KG1 (cell line): ENCODE measurements around the gene FAM180A.
"Not testable (repeated sequence)": the region's sequence is repeated elsewhere in the genome, so short reads cannot be mapped to it uniquely, and the experiment has no call there.

ENCODE experiments used
- DNase-seq: peaks from one replicate; lab custom pipeline; 2025; lab: John Stamatoyannopoulos, UW

The FAM180A gene

DNA sequence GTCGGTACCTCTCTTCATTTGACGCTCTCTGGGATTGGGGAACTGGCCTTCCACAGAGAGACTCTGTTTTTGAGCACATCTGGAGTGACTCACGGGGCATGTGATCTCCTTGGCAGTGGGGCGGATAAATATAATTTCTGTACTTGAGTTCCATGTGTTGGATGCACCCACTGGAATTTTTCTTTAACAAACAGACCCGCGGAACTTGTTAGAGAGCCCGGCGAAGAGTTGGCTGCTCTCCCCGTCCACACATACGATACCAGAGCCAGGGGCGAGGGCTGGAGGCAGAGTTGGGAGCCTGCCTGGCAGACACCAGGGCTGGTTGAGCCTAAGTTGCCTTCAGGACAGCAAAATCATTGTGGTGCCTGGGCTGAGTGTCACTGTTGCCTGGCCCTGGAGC is at the start of gene FAM180A:
TSS of gene FAM180A (minus strand) at position 44 of the 400 bp plus-strand sequence. CDS start 233 bp downstream, outside the sequence.
- no peak for DNase-seq

DNA sequence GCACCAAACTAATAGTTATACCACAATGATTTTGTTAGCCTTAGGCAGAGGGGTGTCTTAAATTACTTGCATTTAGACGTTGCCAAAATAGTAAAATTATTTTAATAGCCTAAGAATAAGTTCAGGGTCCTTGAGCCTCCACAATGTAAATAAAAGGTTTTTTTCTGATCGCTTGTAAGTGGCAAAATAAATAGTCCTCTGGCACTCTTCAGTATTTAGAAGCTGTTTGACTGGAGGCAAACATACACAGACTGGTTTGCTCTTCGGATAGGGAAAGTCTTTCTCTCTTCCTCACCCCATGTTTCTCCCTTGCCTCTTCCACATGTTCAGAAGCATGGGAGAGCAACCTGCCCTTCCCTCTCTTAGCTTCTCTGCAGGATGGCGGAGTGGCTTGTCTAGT is 49.5 kb upstream of the FAM180A start:
- no peak for DNase-seq

DNA sequence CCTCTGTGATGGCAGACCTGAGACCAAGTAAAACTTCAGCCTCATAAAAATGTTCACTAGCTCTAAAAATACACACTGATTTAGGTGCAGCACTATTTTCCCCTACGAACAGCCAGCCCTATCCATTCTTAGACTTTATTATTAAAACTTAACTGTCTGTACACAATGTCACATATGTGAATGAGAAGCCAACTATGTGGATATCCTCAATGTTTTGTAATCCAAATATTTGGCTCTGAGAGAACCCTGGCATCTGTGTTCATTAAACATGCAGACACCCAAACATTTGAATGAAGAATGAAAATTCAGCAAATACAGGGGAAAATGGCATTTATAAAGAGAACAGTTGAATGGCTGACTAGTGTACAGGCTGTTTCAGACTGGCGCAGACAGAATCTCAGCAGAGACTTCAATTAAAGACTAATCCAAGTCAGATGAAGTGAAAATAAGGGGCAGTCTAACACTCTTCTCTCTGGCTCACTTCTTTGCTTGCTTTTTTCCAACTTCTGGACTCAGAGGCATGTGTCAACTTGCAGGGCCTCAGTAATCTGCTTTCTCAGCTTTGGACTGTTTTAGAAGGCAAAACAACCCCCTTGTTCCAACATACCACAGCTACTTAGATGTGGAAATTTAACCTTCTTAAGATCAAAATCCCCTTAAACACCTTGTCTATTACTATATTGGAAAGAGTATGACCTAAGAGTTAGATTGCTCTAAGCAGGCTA is 47.4 kb upstream of the FAM180A start:
- no peak for DNase-seq

DNA sequence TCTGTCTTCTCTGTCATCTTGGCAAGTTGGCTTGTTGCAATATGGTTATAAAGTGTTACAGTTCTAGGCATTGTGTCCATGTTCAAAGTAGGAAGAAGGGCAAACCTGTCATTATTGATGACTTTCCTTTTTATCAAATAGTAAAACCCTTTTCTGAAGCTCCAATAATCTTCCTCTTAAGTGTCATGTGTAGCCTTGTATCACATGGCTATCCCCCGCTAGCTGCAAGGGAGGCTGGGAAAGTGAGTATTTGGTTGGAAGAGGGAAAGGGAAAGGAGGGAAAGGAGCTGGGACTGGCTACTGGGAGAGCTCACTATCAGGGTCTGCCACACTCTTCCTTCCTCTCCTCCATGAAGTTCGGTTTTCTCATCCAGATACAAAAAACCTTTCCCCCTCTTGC is 45.2 kb upstream of the FAM180A start:
- DNase-seq, result no peak

DNA sequence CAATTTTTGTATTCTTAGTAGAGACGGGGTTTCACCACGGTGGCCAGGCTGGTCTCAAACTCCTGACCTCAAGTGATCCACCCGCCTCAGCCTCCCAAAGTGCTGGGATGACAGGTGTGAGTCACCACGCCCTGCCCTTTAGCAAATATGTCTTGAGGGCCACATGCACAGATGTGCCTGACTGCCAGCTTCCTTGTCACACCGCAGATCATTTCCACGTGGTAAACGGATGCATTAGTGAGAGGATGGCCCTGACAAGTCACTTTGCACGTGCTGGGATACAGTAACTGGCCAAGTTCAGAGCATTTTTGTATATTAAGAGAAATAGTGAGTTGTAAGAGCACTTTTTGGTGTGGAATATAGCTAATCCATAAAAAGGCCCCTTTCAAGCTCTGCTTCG is 44.3 kb upstream of the FAM180A start:
- no peak for DNase-seq

DNA sequence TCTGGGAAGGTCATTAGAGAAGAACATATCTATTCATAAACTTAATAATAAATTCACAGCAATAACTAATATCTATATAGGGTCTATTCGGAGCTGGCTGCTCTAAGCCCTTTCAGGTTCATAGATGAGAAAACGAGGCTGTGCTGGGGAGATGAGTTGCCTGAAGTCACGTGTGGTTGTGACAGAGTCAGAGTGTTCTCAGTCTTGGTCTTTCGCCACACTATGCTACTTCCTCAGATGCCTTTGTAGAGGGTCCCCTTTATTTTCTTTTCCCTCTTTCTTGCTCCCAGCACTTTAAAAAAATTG is 43.7 kb upstream of the FAM180A start:
- no peak for DNase-seq

DNA sequence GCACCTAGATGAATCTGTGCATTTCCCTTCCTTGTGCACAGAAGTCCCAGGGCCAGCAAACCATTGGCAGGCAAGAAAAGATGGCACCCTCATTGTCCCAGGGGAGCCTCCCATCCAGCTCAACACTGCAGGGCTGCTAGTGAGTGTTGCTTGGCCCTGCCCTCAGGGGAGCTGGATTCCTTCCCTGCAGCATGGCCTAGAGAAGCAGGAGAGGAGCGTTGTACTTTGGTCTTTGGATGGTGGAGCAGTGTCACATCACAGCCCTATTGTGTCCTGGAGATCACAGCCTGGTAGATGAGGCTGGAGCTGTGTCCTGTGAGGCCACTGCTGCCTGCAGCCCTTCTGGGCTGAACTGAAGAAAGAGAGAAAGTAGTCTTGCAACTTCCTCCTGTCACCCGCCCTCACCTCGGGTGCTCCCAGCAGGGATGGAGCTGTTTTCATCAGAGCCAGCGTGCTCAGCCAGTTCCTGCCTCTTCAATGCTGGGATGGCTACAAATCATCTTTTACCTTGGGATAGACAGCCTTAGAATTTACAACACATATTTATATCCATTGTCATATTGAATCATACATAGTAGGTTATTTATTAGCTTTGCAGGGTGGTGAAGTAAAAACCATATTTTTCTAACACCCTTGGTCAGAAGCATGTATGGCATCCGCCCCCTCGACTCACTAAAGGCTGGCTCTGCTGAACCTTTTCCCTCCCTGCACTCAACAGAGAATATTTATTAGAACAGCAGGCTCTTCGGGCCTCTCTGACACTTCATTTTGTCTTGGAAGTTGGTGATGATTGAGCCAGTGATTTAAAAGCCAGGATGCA is 43.1 kb upstream of the FAM180A start:
- DNase-seq, result no peak

DNA sequence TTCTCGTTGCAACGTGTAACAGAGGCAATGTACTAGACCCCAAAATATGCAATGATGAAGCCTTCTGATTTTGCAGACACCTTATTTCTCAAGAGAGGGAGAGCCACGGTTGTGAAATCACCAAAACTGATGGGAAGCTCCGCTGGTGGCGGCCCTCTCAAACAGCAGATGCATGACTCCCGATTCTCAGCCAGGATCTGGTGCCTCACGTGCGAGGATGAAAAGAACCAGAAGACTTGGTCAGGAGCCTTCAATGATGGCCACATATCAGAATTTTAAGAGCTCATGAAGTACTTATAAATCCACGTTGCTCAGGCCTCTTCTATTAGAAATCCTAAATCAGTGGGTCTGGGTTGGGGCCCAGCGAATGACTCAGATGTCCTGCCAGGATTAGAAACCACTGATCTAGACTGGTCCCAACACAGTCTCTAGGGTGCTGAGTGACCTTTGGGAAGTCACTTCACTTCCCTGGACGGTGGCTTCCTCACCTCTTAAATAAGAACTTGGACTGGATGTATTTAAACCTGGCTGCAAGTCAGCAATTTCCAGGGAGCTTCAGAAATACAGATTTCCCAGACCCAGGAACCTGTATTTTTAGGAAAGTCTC is 41.9 kb upstream of the FAM180A start:
- no peak for DNase-seq

DNA sequence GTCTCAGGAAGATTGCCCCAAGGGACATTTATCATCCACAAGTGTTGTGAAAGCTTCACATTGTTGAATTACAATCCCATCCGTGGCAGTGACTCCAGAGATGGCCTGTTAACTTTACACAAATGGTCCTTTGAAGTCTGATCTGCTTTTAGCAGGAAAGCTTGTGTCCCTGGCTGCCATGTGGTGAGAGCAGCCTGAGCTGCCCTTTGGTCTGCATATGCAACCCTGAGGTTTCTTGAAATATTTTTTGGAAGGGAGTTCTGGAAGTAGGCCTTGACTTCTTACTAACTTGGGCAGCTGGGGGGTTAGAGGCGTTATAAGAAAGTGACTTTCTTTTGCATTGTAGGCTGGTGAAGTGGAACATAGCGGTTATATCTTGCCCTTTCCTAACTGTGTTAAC is 41.3 kb upstream of the FAM180A start:
- no peak for DNase-seq

DNA sequence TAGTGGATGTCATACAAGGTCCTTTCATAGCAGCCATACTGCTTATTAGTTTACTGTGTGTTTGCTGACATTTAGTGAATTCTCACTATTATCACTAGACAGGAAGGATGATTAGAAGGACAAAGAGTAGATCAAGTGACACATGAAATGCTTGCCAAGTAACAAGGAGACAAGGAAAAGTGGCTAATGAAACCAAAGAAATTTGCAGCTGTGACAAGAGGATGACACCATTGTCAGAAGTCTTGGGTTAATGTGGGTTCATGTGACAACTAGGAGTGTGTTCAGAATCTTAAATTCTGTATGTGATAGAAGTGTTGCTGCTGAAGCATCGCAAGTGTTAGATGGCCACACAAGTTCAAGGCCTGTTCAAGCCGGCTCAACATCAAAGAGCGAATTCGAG is 40.8 kb upstream of the FAM180A start:
- DNase-seq, result no peak

DNA sequence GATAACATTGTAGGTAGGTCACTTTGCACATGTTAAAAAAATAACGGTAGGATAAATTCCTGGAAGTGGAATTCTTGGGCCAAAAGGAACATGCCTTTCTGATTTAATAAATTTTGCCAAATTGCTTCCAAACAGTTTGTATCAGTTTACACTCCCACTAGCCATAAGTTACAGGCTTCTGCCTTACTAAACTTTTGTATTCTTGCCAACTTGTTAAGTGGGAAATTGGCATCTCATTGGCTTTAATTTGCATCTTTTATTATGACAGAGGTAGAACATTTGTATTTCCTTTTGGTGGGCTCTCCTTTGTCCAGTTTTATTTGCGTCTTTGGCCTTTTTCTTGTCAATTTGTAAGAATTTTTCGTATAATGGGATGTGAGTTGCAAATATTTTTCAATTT is 38.3 kb upstream of the FAM180A start:
- DNase-seq, result no peak

DNA sequence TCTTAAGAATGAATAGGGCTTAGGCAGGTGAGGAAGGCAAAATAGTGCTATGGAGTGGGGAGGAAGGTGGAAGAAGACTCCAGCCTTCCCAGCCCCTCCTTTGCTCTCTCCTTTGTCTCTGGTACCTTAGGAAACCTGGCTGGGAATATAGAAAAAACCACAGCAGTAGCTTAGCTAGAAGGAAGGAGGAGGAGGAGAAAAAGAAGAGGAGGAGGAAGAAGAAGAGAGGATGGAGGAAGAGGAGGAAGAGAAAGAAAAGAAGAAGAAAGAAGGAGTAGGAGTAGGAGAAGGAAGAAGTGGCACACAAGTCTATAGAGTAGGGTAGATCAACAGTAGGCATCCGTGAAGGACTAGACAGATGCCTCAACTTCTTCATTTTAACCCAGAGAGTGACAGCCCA is 36.5 kb upstream of the FAM180A start:
- no peak for DNase-seq

DNA sequence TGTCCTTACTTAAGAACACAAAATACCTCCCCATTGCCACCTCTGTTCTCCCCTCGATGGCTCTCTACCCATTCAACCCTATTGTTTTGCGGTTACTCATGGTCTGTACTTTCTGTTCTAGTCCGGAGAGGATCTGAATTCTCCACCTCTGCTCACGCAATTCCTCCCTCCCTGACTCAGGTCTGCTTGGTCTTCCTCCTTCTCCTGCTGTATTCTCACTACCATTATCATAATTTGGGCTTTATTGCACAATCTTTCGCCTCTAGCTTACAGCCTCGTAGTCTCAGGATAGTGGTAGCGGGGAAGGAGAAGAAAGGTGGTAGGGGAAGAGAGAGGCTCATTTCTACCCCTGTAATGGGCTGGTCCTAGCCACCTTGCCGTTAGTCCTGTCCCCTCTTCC is 35.4 kb upstream of the FAM180A start:
- no peak for DNase-seq

DNA sequence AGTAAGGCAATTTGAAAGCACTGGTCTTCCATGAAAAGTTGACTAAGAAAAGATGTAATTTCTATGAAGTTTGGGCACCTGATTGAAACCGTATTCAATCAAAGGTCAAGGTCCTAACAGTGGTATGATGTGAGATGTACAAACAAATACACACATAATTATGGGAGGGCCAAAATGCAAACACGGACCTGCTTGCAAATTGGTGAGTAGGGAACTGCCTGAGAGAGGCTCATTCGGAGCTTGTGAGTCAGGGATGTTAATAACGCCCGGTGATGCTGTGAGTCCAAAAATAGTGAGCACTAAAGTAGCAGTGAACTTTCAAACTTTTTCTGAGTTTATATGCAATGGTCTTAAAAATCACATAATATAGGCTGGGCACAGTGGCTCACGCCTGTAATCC is 34.2 kb upstream of the FAM180A start:
- no peak for DNase-seq

DNA sequence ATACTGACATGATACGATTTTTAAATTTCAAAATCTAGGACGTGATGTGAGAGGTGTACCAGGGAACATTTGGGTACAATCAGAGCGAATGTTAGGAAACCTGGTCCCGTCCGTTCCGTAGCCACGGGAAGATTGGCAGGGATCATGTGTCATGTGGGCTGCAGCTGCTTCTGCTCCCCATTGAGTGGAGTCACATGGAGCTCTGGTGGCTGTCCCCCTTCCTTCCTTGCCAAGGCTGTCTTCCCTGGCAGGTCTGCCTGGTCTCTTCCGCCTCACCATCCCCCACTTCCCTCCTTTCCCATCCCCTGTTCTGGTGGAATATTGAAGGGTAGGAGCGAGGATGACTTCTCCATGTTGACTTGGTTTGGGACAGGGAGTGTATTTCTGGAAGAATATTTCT is 33.8 kb upstream of the FAM180A start:
- no peak for DNase-seq

DNA sequence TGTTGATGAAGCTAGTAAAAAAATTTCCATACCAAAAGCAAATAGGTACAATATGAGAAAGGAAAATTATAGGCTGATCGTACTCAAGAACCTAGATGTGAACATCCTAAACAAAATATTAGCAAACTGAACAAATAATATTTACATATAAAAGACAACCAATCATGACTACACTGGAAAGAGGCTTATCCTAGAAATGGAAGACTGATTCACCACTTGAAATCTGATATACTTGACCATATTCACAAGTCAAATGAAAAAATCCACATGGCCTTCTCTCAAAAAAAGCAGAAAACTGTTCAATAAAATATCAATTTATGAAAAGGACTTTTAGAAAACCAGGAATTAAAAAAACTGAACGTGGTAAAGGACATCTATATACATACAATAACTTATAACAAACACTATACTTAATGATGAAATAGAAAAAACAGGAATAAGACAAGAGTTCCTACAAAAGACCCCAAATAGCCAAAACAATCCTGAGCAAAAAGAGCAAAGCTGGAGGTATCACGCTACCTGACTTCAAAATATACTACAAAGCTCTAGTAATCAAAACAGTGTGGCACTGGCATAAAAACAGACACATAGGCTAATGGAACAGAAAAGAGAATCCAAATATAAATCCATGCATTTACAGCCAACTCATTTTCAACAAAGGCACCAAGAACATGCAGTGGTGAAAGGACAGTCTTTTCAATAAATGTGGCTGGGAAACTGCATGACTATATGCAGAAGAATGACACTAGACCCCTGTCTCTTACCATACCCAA is 29.2 kb upstream of the FAM180A start:
- DNase-seq, result no peak

DNA sequence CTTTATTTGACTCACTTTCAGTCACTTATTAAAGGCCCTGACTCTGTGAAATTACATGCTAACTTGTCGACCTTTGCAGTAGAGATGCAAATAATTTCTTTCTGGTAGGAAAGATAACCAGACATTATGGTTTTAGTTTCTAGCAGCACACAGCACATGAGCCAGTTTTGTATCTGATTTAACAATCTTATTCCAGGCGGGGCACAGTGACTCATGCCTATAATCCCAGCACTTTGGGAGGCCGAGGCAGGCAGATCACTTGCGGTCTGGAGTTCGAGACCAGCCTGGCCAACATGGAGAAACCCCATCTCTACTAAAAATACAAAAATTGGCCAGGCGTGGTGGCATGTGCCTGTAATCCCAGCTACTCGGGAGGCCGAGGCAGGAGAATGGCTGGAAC is 27.3 kb upstream of the FAM180A start:
- DNase-seq, result not testable (repeated sequence)

DNA sequence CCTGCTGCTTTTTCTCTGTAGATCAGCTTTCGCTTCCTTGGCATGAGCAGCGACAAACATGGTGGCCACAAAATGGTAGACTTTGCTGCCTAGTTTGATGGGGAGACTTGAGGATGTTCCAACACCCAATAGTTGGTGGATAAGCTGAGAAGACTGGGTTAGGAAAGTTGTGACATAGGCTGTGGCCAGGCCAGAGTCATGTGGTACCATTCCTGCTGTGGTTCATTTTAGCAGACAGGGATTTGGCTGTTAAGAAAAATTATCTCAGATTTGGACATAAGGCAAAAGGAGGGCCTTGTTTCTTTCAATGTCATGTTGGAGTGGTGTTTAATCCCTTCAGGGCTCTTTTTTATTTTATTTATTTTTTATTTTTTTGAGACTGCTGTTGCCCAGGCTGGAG is 26.6 kb upstream of the FAM180A start:
- DNase-seq, result no peak

DNA sequence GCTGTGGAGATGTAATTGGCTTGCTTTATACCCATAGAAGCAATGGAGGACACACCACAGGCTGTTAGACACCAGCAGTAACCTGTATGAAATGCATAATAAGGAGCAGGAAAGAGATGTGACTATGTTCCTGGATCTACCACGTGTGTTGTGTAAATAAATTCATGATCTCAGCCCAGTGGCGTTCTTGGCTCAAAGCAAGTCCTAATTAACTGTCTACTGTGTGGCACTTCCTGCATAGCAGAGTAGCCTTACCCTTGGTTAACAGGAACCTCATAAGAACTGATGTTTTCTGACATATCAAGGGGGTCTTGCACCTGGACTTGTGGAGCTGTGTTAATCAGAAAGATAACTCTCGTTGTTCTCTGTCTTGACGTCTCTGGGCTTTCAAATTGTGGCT is 25.7 kb upstream of the FAM180A start:
- no peak for DNase-seq

DNA sequence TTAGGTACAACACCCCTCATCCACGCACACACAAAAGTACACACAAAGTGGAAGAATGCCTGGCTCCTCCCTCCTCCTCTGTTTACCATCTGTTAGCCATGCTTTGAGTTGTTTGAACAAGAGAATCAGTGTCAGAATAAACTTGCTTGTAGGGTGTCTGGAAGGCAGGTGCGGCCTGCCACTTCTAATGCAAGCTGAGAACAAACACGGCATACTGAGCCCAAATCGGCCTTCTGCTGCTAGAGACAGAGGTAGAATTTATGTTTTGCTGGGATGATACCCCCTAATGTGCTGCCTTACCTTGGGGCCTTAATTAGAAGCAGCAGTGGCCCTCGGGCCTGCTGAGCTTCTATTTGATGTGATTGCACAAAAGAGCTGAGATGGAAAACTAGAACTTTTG is 24.9 kb upstream of the FAM180A start:
- DNase-seq, result no peak

DNA sequence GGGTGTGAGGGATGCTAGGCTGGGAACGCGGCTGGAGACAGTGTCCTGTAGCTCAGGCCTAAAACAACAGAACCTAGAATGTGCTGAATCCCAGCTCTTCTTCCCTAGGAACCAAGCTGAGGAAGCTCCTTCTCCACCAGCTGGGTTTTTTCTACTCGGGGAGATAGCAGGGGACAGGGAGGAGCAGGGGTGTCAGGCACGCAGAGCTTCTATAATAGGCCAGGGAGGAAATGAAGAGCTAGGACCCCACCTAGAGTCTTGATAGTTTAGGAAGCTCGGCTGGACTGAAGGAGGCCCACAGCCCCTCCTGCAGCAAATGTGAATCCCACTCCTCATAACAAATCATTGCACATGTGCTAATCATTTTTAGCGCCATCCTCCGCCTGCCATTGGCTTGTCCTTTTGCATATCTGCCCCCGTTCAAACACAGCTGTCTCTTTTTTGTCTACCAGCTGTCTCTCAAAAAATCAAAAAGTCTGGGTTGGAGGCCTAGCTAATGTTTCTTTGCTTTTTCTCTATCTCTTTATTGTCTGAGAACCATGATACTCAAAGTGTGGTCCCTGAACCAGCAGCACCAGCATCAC is 24.1 kb upstream of the FAM180A start:
- no peak for DNase-seq

DNA sequence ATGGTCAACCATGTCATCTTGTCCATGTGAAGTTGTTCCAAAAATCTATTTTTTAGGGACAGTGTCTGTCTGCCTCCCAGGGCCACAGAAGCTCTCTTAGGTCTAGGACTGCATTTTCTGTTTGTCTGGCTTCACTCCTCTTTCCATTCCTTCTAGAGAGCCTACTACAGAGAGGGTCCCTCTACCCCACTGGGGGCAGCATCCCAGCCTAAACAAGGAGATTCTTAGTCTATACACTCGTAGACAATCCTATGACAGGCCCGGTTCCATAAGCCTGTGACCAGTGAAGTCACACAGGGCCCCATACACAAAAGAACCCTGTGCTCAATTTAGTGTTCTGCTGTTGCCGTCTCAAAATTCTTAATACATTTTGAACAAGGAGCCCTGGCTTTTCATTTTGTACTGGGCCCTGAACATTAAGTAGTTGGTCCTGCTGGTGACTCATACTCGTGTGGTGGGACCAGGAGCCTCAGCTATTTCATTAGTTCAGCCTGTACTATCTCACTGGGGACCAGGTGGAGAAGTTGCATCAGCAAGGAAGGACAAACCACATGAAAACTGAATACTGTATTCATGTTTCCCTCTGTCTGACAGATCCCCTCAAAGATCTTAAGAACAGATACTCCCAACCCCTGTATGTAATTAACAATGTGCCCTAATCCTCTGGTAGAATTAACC is 23.5 kb upstream of the FAM180A start:
- no peak for DNase-seq
